GM10248 (cell line): Measurements from ENCODE around the gene DNAH2.

Source experiments
- CTCF ChIA-PET: fragments of 300-600 bp; sonication (Branson Sonifier 250); formaldehyde crosslinking; extraction: SDS; loops from one replicate; lab custom pipeline; 2021; ENCODE audit warnings: antibody characterized with exemption; lab: Yijun Ruan, JAX
- POLR2A ChIA-PET: fragments of 350-650 bp; sonication (Branson Sonifier 250); formaldehyde crosslinking; extraction: SDS; loops from one replicate; lab custom pipeline; 2020; ENCODE audit warnings: antibody characterized with exemption; lab: Yijun Ruan, JAX
- DNase-seq: peaks from one replicate; pipeline ENCODE4 v3.0.0; 2012; ENCODE audit errors: extremely low spot score
- TF ChIP-seq, protein P1 (sequence below): IDR thresholded peaks from 2 replicates; pipeline ENCODE4 v1.5.1; 2012; ENCODE audit warnings: mild to moderate bottlenecking, low read depth; ENCODE audit errors: extremely low read depth, missing control alignments, control extremely low read depth

DNAH2 gene

DNA sequence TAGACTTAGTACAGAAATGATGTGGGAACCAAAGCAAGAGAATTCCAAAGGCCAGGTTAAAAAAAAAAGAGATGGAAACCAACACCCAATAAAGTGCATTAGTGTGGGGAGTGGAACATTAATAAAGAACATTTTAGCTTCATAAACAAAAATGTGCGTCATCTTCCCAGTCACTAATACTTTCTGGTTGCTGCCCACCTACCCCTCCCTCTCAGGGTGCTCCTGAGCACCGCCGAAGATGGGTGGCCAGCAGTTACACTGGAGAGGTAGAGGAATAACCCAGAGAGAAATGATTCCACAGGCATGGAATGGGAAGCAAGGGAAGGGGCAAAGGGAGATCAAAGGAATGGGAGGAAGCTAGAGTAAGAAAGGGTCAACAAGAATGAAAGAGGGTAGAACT, 165.1 kb downstream of the DNAH2 start:
- ChIA-PET POLR2A (no interaction called here), CTCF (interaction anchor here (0.7 to 1.3 kb wide), 5 partner anchors 12 to 139 kb away, joined by 3 to 4 read pairs (median 3); no protein-coding TSS in a partner anchor)
- DNase-seq, result no peak
- TF ChIP-seq, protein P1, sequence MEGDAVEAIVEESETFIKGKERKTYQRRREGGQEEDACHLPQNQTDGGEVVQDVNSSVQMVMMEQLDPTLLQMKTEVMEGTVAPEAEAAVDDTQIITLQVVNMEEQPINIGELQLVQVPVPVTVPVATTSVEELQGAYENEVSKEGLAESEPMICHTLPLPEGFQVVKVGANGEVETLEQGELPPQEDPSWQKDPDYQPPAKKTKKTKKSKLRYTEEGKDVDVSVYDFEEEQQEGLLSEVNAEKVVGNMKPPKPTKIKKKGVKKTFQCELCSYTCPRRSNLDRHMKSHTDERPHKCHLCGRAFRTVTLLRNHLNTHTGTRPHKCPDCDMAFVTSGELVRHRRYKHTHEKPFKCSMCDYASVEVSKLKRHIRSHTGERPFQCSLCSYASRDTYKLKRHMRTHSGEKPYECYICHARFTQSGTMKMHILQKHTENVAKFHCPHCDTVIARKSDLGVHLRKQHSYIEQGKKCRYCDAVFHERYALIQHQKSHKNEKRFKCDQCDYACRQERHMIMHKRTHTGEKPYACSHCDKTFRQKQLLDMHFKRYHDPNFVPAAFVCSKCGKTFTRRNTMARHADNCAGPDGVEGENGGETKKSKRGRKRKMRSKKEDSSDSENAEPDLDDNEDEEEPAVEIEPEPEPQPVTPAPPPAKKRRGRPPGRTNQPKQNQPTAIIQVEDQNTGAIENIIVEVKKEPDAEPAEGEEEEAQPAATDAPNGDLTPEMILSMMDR, result no peak
